SK-N-SH (cell line): ENCODE data around the gene GLOD5.

Experiments
- CTCF ChIP-seq: fragments of 200-600 bp; sonication (generic); IDR thresholded peaks from 2 replicates; pipeline ENCODE4 v1.6.1; 2017; ENCODE audit warnings: antibody characterized with exemption, mild to moderate bottlenecking, moderate library complexity
- NFIC ChIP-seq: IDR thresholded peaks from 2 replicates; pipeline ENCODE4 v1.4.0; 2012; ENCODE audit warnings: borderline replicate concordance
- POLR2AphosphoS5 ChIP-seq: IDR thresholded peaks from 2 replicates; pipeline ENCODE4 v1.6.1; 2012; ENCODE audit warnings: low read depth, low read length

GRCh38 chrX:48785186-48785539 lies 23.6 kb downstream of the GLOD5 start:
- TF ChIP-seq CTCF (no peak), POLR2AphosphoS5 (no peak), NFIC (no peak)
